Ureter (tissue), 1 donor: ENCODE data around the gene IGFLR1. TPM values are rescaled to one million over a fixed set of nuclear protein-coding genes. Genes with fewer than 3 reads are reported as not detected.

Experiments
- DNase-seq: peaks from one replicate; pipeline ENCODE4 v3.0.0-alpha.2; 2020; ENCODE audit warnings: low spot score
- total RNA-seq: library from RNA; stranded (reverse); gene quantifications from one replicate; pipeline ENCODE4 v1.2.4, GENCODE V29; 2023
- donor health status: DM: yes; HTN: yes; CAD: no.

Gene IGFLR1
- 14.7 TPM for total RNA-seq

- no peak for DNase-seq
Observed at GRCh38 chr19:35742121-35742724, at the start of gene IGFLR1. IGFLR1 (minus strand) TSS chr19:35742452; CDS start chr19:35741180, 1,272 bp downstream.

- no peak for DNase-seq
Observed at GRCh38 chr19:35791814-35792279, 49.6 kb upstream of the IGFLR1 start.

- DNase-seq = no peak
Observed at GRCh38 chr19:35790981-35791813, 48.9 kb upstream of the IGFLR1 start.

- DNase-seq = no peak
Observed at GRCh38 chr19:35789978-35790944, 48.0 kb upstream of the IGFLR1 start.

- no peak for DNase-seq
Observed at GRCh38 chr19:35789195-35789977, 47.1 kb upstream of the IGFLR1 start.

GRCh38 chr19:35788205-35788960 is 46.1 kb upstream of the IGFLR1 start:
- DNase-seq = no peak

- no peak for DNase-seq
Observed at GRCh38 chr19:35787227-35787799, 45.1 kb upstream of the IGFLR1 start.

- no peak for DNase-seq
Observed at GRCh38 chr19:35786299-35787160, 44.3 kb upstream of the IGFLR1 start.

GRCh38 chr19:35785339-35785627 is 43.0 kb upstream of the IGFLR1 start:
- no peak for DNase-seq

GRCh38 chr19:35784503-35785338 is 42.5 kb upstream of the IGFLR1 start:
- DNase-seq = no peak

- no peak for DNase-seq
Observed at GRCh38 chr19:35783469-35784434, 41.5 kb upstream of the IGFLR1 start.

GRCh38 chr19:35782589-35782988 is 40.3 kb upstream of the IGFLR1 start:
- no peak for DNase-seq

- DNase-seq = no peak
Observed at GRCh38 chr19:35781650-35782049, 39.4 kb upstream of the IGFLR1 start.

GRCh38 chr19:35780717-35781116 is 38.5 kb upstream of the IGFLR1 start:
- DNase-seq = no peak

GRCh38 chr19:35780058-35780457 is 37.8 kb upstream of the IGFLR1 start:
- no peak for DNase-seq

- DNase-seq = no peak
Observed at GRCh38 chr19:35779033-35779432, 36.8 kb upstream of the IGFLR1 start.

GRCh38 chr19:35777961-35778360 is 35.7 kb upstream of the IGFLR1 start:
- DNase-seq = no peak
